ENCODE measurements around the gene EXOSC6.
"Not testable (repeated sequence)": the region's sequence is repeated elsewhere in the genome, so short reads cannot be mapped to it uniquely, and the experiment has no call there.

DNA sequence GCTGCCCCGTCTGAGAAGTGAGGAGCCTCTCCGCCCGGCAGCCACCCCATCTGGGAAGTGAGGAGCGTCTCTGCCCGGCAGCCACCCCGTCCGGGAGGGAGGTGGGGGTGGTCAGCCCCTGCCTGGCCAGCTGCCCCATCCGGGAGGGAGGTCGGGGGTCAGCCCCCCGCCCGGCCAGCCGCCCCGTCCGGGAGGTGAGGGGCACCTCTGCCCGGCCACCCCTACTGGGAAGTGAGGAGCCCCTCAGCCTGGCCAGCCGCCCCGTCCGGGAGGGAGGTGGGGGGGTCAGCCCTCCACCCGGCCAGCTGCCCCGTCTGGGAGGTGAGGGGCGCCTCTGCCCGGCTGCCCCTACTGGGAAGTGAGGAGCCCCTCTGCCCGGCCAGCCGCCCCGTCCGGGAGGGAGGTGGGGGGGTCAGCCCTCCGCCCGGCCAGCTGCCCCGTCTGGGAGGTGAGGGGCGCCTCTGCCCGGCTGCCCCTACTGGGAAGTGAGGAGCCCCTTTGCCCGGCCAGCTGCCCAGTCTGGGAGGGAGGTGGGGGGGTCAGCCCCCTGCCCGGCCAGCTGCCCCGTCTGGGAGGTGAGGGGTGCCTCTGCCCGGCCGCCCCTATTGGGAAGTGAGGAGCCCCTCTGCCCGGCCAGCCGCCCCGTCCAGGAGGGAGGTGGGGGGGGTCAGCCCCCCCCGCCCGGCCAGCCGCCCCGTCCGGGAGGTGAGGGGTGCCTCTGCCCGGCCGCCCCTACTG is 46.9 kb downstream of the EXOSC6 start:
- TF ChIP-seq, protein P1, sequence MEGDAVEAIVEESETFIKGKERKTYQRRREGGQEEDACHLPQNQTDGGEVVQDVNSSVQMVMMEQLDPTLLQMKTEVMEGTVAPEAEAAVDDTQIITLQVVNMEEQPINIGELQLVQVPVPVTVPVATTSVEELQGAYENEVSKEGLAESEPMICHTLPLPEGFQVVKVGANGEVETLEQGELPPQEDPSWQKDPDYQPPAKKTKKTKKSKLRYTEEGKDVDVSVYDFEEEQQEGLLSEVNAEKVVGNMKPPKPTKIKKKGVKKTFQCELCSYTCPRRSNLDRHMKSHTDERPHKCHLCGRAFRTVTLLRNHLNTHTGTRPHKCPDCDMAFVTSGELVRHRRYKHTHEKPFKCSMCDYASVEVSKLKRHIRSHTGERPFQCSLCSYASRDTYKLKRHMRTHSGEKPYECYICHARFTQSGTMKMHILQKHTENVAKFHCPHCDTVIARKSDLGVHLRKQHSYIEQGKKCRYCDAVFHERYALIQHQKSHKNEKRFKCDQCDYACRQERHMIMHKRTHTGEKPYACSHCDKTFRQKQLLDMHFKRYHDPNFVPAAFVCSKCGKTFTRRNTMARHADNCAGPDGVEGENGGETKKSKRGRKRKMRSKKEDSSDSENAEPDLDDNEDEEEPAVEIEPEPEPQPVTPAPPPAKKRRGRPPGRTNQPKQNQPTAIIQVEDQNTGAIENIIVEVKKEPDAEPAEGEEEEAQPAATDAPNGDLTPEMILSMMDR (IDR thresholded peaks at IDR 0.05), result not testable (repeated sequence)
- not testable (repeated sequence) for TF ChIP-seq POLR2A (IDR thresholded peaks at IDR 0.05)

All from tibial nerve (tissue), 3 donors.